GM12892 (cell line): ENCODE data around the gene NAPG.

Source experiments
- POLR2A ChIP-seq: IDR thresholded peaks from 2 replicates; pipeline ENCODE4 v1.6.1; 2011; ENCODE audit warnings: low read depth, low read length, control low read depth
- POLR2AphosphoS5 ChIP-seq: IDR thresholded peaks from 2 replicates; pipeline ENCODE4 v1.6.1; 2011; ENCODE audit warnings: low read depth, low read length, control low read depth

DNA sequence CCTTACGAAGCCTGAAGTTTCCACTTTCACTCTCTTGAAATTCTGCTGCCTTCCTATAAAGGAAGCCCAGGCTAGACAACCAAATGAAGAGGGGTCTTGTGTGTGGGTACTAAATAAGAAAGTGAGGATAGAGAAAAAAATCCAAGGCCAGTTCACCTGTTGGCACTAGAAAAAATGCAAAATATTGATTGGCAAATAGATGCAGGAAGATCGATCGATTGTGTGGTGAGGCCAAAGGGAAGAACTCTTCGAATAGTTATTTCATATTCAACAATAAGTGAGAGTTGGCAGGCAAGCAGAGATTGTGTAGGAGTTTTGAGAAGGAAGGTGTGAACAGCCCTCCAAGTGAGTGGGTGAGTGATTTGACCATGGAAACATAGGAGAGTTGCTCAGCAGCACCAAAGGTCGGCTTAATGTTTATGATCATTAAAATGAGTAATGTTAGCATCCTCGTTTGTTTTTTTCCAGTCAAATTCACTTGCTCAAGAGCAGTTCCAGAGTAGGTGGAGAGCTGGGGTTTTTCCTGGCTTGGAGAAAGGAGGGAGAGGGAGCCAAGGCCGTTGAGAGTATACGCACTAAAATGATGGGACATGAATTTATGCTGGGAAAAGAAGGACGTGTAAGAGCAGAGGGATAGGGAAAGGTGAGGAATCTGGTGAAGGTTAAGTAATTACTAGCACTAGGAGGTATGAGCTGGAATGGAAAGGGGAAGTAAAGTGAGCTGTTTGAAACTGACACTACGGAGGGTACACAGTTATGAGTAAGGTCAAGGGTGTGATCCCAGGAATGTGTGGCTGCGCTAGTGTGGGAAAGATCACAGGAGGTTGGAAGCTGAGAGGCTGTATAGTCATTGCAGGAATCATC is 1.1 kb upstream of the NAPG start:
- TF ChIP-seq POLR2A, result no peak
- TF ChIP-seq POLR2AphosphoS5, result no peak
